ACC112 (cell line): ENCODE measurements around the gene PSMD4.

Source experiments
- H2AFZ ChIP-seq: fragments of 200-600 bp; sonication (generic); one replicate; pipeline ENCODE4 v1.6.0; 2017; ENCODE audit warnings: antibody characterized with exemption, low read length; ENCODE audit not compliant: unreplicated experiment
- H3K27ac ChIP-seq: fragments of 200-600 bp; sonication (generic); 2 replicates; pipeline ENCODE4 v1.5.1; 2014; ENCODE audit warnings: low read depth, mild to moderate bottlenecking, antibody characterized with exemption, low read length, moderate library complexity
- H3K27me3 ChIP-seq: fragments of 200-600 bp; sonication (generic); 2 replicates; pipeline ENCODE4 v1.6.1; 2014; ENCODE audit warnings: mild to moderate bottlenecking, antibody characterized with exemption, low read length, moderate library complexity, mixed read lengths; ENCODE audit not compliant: insufficient read depth
- H3K36me3 ChIP-seq: fragments of 200-600 bp; sonication (generic); 2 replicates; pipeline ENCODE4 v1.6.1; 2016; ENCODE audit warnings: mild to moderate bottlenecking, antibody characterized with exemption, low read length, moderate library complexity, mixed read lengths; ENCODE audit not compliant: insufficient read depth
- H3K4me1 ChIP-seq: fragments of 200-600 bp; sonication (generic); one replicate; pipeline ENCODE4 v1.6.1; 2016; ENCODE audit warnings: low read length, mixed read lengths; ENCODE audit not compliant: insufficient read depth, unreplicated experiment, control insufficient read depth
- H3K4me3 ChIP-seq: fragments of 200-600 bp; sonication (generic); 2 replicates; pipeline ENCODE4 v1.5.1; 2014; ENCODE audit warnings: mild to moderate bottlenecking, low read depth, low read length
- H3K79me2 ChIP-seq: fragments of 200-600 bp; sonication (generic); one replicate; pipeline ENCODE4 v1.6.0; 2016; ENCODE audit warnings: low read length; ENCODE audit not compliant: control insufficient read depth, unreplicated experiment, insufficient read depth

Gene PSMD4

GRCh38 chr1:151287767-151288500 is 33.4 kb downstream of the PSMD4 start:
- no peak overlapping the region for H3K27ac ChIP-seq
- peaks cover 13% of the 10 kb centered on the region for H3K4me1 ChIP-seq
- H3K36me3 ChIP-seq = no peaks in the 10 kb centered on the region; the same call in 1 of the 2 replicates
- H2AFZ ChIP-seq = no peak overlapping the region
- H3K4me3 ChIP-seq = no peak overlapping the region
- no peaks in the 10 kb centered on the region for H3K27me3 ChIP-seq
- H3K79me2 ChIP-seq = peaks cover 16% of the 10 kb centered on the region

GRCh38 chr1:151288502-151288901 is 34.0 kb downstream of the PSMD4 start:
- H3K27me3 ChIP-seq = no peaks in the 10 kb centered on the region
- peaks cover 11% of the 10 kb centered on the region for H3K79me2 ChIP-seq
- no peak overlapping the region for H3K27ac ChIP-seq
- H3K4me3 ChIP-seq = no peak overlapping the region
- H2AFZ ChIP-seq = no peak overlapping the region
- peaks cover 8% of the 10 kb centered on the region for H3K4me1 ChIP-seq
- no peaks in the 10 kb centered on the region; the same call in 1 of the 2 replicates for H3K36me3 ChIP-seq

GRCh38 chr1:151289080-151289935 is 34.8 kb downstream of the PSMD4 start:
- Histone ChIP-seq H3K36me3 (peaks cover 2% of the 10 kb centered on the region; the same call in 1 of the 2 replicates), H3K27ac (no peak overlapping the region), H2AFZ (no peak overlapping the region), H3K27me3 (no peaks in the 10 kb centered on the region), H3K4me1 (no peaks in the 10 kb centered on the region), H3K79me2 (peaks cover 3% of the 10 kb centered on the region), H3K4me3 (no peak overlapping the region)

- no peaks in the 10 kb centered on the region for H3K27me3 ChIP-seq
- no peaks in the 10 kb centered on the region for H3K4me1 ChIP-seq
- H3K79me2 ChIP-seq = no peaks in the 10 kb centered on the region
- no peak overlapping the region for H2AFZ ChIP-seq
- H3K4me3 ChIP-seq = no peak overlapping the region
- H3K36me3 ChIP-seq = peaks cover 4% of the 10 kb centered on the region; the same call in 1 of the 2 replicates
- no peak overlapping the region for H3K27ac ChIP-seq
These were observed 35.6 kb downstream of the PSMD4 start for GRCh38 chr1:151289991-151290708.

GRCh38 chr1:151290709-151291303 is 36.3 kb downstream of the PSMD4 start:
- no peak overlapping the region for H3K27ac ChIP-seq
- no peak overlapping the region for H2AFZ ChIP-seq
- peaks cover 7% of the 10 kb centered on the region; the same call in 1 of the 2 replicates for H3K36me3 ChIP-seq
- no peaks in the 10 kb centered on the region for H3K4me1 ChIP-seq
- H3K4me3 ChIP-seq = no peak overlapping the region
- no peaks in the 10 kb centered on the region for H3K27me3 ChIP-seq
- H3K79me2 ChIP-seq = no peaks in the 10 kb centered on the region

- no peak overlapping the region for H3K27ac ChIP-seq
- peaks cover 11% of the 10 kb centered on the region; the same call in 1 of the 2 replicates for H3K36me3 ChIP-seq
- H2AFZ ChIP-seq = no peak overlapping the region
- H3K27me3 ChIP-seq = no peaks in the 10 kb centered on the region
- no peaks in the 10 kb centered on the region for H3K4me1 ChIP-seq
- no peaks in the 10 kb centered on the region for H3K79me2 ChIP-seq
- H3K4me3 ChIP-seq = no peak overlapping the region
These were observed 37.9 kb downstream of the PSMD4 start for GRCh38 chr1:151292207-151293030.

GRCh38 chr1:151293093-151293492 is 38.6 kb downstream of the PSMD4 start:
- H3K27me3 ChIP-seq = no peaks in the 10 kb centered on the region
- no peak overlapping the region for H3K27ac ChIP-seq
- no peak overlapping the region for H3K4me3 ChIP-seq
- H3K79me2 ChIP-seq = no peaks in the 10 kb centered on the region
- no peaks in the 10 kb centered on the region for H3K4me1 ChIP-seq
- H2AFZ ChIP-seq = no peak overlapping the region
- peaks cover 16% of the 10 kb centered on the region; the same call in 1 of the 2 replicates for H3K36me3 ChIP-seq

- Histone ChIP-seq H3K79me2 (no peaks in the 10 kb centered on the region), H3K27ac (no peak overlapping the region), H3K4me3 (no peak overlapping the region), H3K27me3 (no peaks in the 10 kb centered on the region), H3K36me3 (peaks cover 26% of the 10 kb centered on the region), H2AFZ (no peak overlapping the region), H3K4me1 (no peaks in the 10 kb centered on the region)
These were observed 40.4 kb downstream of the PSMD4 start for GRCh38 chr1:151294742-151295462.

GRCh38 chr1:151309811-151310323 is 55.3 kb downstream of the PSMD4 start:
- Histone ChIP-seq H3K4me1 (peaks cover 50% of the 10 kb centered on the region), H3K4me3 (no peak overlapping the region), H3K27me3 (no peaks in the 10 kb centered on the region), H2AFZ (no peak overlapping the region), H3K36me3 (peaks cover 32% of the 10 kb centered on the region), H3K27ac (no peak overlapping the region), H3K79me2 (peaks cover 28% of the 10 kb centered on the region)
